HG03139 (cell line): ENCODE results near the gene GPHA2.

Experiments
- ATAC-seq: cut with Tn5 transposase; IDR thresholded peaks from one replicate; pipeline ENCODE4 v1.9.1; 2021; ENCODE audit not compliant: unreplicated experiment

The GPHA2 gene

GRCh38 chr11:64892838-64893193 lies 42.9 kb downstream of the GPHA2 start:
- ATAC-seq: no peak

- no peak for ATAC-seq
Observed at GRCh38 chr11:64892411-64892831, 43.3 kb downstream of the GPHA2 start.

- no peak for ATAC-seq
Observed at GRCh38 chr11:64891880-64892279, 43.8 kb downstream of the GPHA2 start.

- ATAC-seq: no peak
Observed at GRCh38 chr11:64891215-64891848, 44.4 kb downstream of the GPHA2 start.

- ATAC-seq: no peak
Observed at GRCh38 chr11:64890522-64890939, 45.2 kb downstream of the GPHA2 start.

GRCh38 chr11:64888729-64889511 lies 46.8 kb downstream of the GPHA2 start:
- ATAC-seq: no peak

GRCh38 chr11:64888406-64888728 lies 47.3 kb downstream of the GPHA2 start:
- ATAC-seq: no peak

- ATAC-seq: peak; percentile 64
Observed at GRCh38 chr11:64887757-64888405, 47.8 kb downstream of the GPHA2 start.

- ATAC-seq: no peak
Observed at GRCh38 chr11:64887234-64887756, 48.4 kb downstream of the GPHA2 start.

GRCh38 chr11:64885367-64886286 lies 50.1 kb downstream of the GPHA2 start:
- no peak for ATAC-seq
